HUDEP-2 (cell line): Measurements from ENCODE around the gene TCF3.
A peak's percentile ranks its signal among the peaks of the same experiment; 100 is the strongest.
"Not testable (repeated sequence)": the region's sequence is repeated elsewhere in the genome, so short reads cannot be mapped to it uniquely, and the experiment has no call there.

ENCODE experiments used
- DNase-seq, 76 experiments: peaks; one replicate each; lab custom pipeline; 2025; ENCODE audit not compliant: unreplicated experiment in 76 of 76; lab: John Stamatoyannopoulos, UW

The TCF3 gene

DNA sequence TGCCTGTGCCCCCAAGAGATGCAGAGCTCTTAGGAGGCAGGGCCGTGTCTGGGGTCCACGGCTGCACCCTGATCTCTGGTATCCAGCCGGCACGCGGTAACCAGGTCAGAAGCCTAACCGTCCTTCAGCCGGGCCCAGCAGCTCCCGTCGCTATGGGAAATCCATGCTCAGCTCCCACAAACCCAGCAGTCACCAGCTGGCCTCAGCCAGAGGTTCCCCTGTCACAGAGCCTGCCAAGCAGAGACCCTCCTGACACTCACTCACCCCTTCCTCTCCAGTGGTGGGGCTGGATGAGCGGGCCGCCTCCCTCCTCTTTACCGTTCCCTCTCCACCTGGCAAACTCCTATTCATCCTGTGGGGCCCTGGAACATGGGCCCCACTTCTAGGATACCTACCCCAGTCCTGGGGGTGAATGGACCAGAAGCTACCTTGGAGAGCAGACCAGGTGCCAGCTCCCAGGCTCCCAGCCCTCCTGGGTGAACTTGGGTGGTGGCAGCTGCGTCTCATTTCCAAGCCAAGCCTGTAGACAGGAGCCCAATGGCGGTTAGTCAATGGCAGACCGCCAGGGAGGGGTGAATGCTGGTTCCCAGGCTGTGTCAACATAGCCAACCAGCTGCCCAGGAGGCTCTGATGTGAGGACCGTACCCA, 21.4 kb upstream of the TCF3 start:
- DNase-seq = peak in 74 of 76 experiments; percentile 28 to 98 (median 90)

DNA sequence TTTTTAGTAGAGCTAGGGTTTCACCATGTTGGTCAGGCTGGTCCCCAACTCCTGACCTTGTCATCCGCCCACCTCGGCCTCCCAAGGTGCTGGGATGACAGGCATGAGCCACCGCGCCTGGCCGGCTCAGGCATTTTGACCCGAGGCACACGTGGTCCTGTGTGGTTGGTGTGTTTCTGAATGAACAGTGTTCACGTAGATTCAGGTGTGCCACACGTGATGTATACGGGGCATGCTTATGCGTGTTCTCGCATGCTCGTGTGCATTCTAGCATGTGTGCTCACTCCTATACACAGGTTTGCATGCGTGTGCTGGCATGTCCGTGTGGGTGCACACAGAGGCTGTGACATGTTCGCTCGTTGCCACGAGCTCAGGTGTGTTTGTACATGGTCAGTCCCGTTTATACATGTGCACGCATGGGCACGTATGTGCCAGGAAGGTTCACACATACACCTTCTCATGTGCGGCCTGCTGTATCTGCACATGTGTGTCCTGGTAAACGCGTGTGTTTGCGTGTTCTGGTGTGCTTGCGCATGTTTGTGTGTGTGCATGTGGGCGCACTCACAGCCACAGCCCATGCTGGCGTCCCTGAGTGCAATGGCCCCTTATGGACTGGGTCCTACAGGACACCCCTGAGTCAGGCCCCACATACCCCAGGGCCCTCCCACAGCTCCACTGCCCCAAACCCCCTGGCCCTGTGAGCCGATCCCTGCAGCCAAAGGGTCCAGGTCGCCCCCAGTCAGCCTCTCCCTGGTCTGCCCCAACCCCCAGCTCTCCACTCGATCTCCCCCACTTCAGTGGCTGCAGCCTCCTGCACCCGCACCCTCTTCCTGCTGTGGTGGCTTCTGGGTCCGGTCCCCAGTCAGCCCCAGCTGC, 20.6 kb upstream of the TCF3 start:
- peak in 36 of 76 experiments; percentile 14 to 90 (median 52) for DNase-seq

GRCh38 chr19:1672038-1672768, 19.8 kb upstream of the TCF3 start:
- DNase-seq = peak in 56 of 76 experiments; percentile 27 to 81 (median 60)

- DNase-seq = peak in 24 of 76 experiments; percentile 13 to 78 (median 58)
Measured at GRCh38 chr19:1671716-1672037, 19.3 kb upstream of the TCF3 start.

DNA sequence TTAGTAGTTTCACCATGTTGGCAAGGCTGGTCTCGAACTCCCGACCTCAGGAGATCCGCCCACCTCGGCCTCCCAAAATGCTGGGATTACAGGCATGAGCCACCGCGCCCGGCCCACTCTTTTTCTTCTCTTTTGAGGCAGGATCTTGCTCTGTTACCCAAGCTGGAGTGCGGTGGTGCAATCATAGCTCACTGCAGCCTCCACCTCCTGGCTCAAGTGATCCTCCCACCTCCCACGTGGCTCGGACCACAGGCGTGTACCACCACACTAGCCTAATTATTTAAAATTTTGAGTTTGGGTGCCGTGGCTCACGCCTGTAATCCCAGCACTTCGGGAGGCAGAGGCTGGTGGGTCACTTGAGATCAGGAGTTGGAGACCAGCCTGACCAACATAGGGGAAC, 18.3 kb upstream of the TCF3 start:
- DNase-seq = peak in 3 of 76 experiments; percentile 12 to 33 (median 25)

DNA sequence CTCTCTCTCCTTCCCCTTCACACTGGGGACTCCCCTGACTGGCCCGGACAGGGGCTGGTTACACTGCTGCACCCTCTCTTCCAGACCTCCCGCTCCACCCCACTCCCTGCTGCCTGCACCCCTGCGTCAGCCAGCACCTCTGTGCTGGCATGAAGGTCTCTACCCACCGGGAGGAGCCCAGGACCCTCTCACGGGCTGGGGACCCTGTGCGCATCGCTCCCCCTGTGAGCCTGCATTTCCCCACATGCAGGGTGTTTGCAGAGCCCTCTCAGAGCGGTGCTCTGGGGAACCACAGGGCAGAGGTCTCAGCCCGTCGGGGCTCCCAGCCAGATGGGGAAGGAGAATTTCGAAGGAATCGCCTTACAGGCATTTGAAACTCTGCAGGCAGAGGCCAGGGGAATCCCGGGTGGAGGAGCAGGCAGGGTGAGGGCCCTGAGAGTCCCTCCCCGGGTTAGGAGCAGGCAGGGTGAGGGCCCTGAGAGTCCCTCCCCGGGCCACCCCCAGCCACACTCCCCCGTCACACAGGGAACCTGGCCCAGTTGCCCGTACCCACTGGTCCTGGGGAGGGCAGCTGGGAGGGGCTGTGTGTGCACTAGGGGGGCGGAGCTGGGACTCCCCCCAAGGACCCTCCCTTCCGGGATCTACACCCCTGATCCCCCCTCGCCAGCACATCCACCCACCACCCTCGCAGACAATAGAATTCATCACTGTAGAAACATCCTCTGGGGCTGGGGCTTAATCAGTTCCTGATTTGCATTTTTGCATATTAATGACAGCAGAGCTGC, 16.3 kb upstream of the TCF3 start:
- peak in 8 of 76 experiments; percentile 21 to 52 (median 38) for DNase-seq

DNA sequence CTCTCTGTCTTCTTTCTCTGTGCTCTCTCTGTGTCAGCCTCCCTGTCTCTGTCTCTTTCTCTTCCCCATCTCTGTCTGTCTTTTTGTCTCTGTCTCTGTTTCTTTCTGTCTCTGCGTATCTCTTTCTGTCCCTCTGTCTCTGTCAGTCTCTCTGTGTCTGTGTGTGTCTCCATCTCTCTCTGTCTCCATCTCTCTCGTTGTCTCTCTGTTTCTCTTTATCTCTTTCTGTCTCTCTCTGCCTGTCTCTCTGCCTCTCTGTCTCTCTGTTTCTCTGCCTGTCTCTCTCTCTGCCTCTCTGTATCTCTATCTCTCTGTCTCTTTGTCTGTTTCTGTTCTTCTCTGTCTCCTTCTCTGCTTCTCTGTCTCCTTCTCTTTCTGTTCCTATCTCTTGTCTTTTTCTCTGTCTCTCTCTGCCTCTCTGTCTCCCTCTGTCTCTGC, 15.7 kb upstream of the TCF3 start:
- no peak for DNase-seq

DNA sequence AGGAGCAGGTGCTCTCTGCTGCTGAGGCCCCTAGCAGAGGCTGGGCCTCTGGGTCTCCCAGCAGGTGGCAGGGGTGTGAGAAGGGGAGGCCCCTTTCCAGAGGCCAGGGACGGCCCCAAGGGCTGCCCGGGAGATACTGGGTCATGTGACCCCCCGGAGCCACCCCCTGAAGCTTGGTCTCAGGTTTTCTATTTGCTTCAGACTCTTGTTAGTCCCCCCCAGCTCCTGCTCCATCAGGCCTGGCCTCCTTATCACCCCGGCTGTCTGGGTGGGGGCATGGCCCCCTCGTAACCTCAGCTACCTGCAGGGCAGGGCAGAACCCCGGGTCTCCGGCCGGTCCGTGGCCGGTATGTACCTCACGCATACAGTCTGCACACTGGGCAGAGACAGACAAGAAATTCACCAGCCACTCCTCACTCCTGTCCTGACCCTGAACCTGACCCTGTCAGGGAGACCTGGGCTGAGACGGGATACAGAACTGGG, 13.2 kb upstream of the TCF3 start:
- DNase-seq = peak in 7 of 76 experiments; percentile 36 to 61 (median 50)

- DNase-seq = no peak
Measured at GRCh38 chr19:1663852-1664251, 11.4 kb upstream of the TCF3 start.

DNA sequence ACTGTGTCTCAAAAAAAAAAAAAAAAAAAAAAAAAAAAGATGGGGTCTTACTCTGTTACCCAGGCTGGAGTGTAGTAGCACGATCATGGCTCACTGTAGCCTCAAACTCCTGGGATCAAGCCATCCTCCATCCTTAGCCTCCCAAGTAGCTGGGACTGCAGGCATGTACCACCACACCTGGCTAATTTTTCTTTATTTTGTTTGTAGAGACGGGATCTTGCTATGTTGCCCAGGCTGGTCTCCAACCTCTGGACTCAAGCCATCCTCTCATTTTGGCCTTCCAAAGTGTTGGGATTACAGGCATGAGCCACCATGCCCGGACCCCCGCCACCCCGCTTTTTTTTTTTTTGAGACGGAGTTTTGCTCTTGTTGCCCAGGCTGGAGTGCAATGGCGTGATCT, 10.8 kb upstream of the TCF3 start:
- DNase-seq = not testable (repeated sequence)

GRCh38 chr19:1661995-1662394, 9.6 kb upstream of the TCF3 start:
- no peak for DNase-seq

DNA sequence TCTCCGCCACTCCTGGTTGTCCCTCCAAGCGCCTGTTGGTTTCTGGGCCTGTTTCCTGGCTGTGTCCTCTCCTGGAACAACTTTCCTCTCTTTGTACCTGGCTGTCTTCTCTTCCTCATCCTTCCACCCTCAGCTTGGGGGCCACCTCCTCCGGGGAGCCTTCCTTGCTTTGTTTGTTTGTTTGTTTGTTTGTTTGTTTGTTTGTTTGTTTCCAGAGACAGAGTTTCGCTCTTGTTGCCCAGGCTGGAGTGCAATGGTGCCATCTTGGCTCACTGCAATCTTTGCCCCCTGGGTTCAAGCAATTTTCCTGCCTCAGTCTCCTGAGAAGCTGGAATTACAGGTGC, 6.6 kb upstream of the TCF3 start:
- DNase-seq = no peak

- DNase-seq = no peak
Measured at GRCh38 chr19:1658150-1659083, 6.0 kb upstream of the TCF3 start.

GRCh38 chr19:1657746-1658145, 5.3 kb upstream of the TCF3 start:
- peak in 3 of 76 experiments; percentile 25 to 29 (median 27) for DNase-seq

DNA sequence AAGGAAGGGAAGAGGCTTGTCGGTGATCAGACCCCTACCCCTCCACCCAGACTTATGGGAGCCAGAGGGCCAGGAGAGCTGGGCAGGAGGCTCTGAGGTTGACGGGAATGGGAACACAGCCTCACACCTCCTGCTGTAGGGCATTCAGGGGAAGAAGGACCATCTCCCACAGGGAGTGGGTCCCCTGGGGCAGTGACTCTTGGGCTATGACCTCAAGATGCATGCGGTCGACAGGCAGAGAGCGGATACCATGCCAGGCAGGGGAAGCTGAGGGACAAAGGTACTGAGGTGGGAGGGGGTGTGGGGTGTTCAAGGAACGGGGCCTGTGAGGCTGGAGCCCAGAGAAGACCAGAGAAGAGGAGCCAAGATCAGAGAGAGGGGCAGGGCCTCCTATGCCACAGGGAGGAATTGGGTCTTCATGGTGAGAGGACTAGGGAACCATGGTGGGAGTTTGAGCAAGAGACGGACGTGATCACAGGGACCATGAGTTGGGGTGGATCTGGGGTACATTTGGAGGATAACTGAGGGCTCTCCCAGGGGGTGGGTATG, 4.6 kb upstream of the TCF3 start:
- peak in 1 of 76 experiments; percentile 47 for DNase-seq

- peak in 52 of 76 experiments; percentile 20 to 96 (median 58) for DNase-seq
Measured at GRCh38 chr19:1655987-1656608, 3.7 kb upstream of the TCF3 start.

- DNase-seq = peak in 58 of 76 experiments; percentile 25 to 97 (median 62)
Measured at GRCh38 chr19:1655131-1655981, 2.9 kb upstream of the TCF3 start.
